Neuronal stem cell (in vitro differentiated cells): ENCODE results near the gene ARL4A.
"Not testable (repeated sequence)": the region's sequence is repeated elsewhere in the genome, so short reads cannot be mapped to it uniquely, and the experiment has no call there.

Experiments
- DNase-seq: peaks from one replicate; pipeline ENCODE4 v3.0.0-alpha.2; 2013; ENCODE audit warnings: low spot score
- H2AFZ ChIP-seq: one replicate; pipeline ENCODE4 v1.6.1; 2013; ENCODE audit warnings: mild to moderate bottlenecking, low read length, inconsistent platforms
- H2AK5ac ChIP-seq: 2 replicates; pipeline ENCODE4 v1.6.1; 2013; ENCODE audit warnings: low read depth, mild to moderate bottlenecking, inconsistent platforms, low read length, moderate library complexity, mixed read lengths
- H2BK120ac ChIP-seq: 2 replicates; pipeline ENCODE4 v1.6.1; 2013; ENCODE audit warnings: low read depth, mild to moderate bottlenecking, inconsistent platforms, low read length, moderate library complexity, mixed read lengths
- H2BK12ac ChIP-seq: one replicate; pipeline ENCODE4 v1.6.1; 2013; ENCODE audit warnings: low read length, inconsistent platforms
- H2BK15ac ChIP-seq: 2 replicates; pipeline ENCODE4 v1.6.1; 2013; ENCODE audit warnings: mild to moderate bottlenecking, low read length, inconsistent platforms, mixed read lengths
- H2BK5ac ChIP-seq: one replicate; pipeline ENCODE4 v1.6.1; 2013; ENCODE audit warnings: inconsistent platforms, mild to moderate bottlenecking, low read length, moderate library complexity
- H3K14ac ChIP-seq: one replicate; pipeline ENCODE4 v1.6.1; 2013; ENCODE audit warnings: low read length, inconsistent platforms
- H3K18ac ChIP-seq: 2 replicates; pipeline ENCODE4 v1.6.1; 2013; ENCODE audit warnings: low read length, inconsistent platforms
- H3K23ac ChIP-seq: 2 replicates; pipeline ENCODE4 v1.6.1; 2013; ENCODE audit warnings: low read depth, mild to moderate bottlenecking, mixed read lengths, low read length, inconsistent platforms; ENCODE audit not compliant: poor library complexity
- H3K27ac ChIP-seq: replicated peaks from 3 replicates; pipeline ENCODE4 v1.5.1; 2013; ENCODE audit warnings: low read length, inconsistent platforms
- H3K27me3 ChIP-seq, 3 experiments: 2 replicates each; pipeline ENCODE4 v1.6.1; 2013; ENCODE audit warnings: low read length in 3 of 3, mild to moderate bottlenecking in 2 of 3, inconsistent platforms in 1 of 3, low read depth in 1 of 3, mixed read lengths in 1 of 3, moderate library complexity in 1 of 3; ENCODE audit not compliant: control insufficient read depth in 3 of 3, insufficient read depth in 3 of 3
- H3K36me3 ChIP-seq, 2 donors: replicated peaks in 1 of 2; 2 replicates each; pipeline ENCODE4 v1.6.1; 2013; ENCODE audit warnings: low read length in 2 of 2; ENCODE audit not compliant: control insufficient read depth in 2 of 2, insufficient read depth in 2 of 2
- H3K4ac ChIP-seq: 2 replicates; pipeline ENCODE4 v1.6.1; 2013; ENCODE audit warnings: inconsistent platforms, mild to moderate bottlenecking, low read length, moderate library complexity
- H3K4me1 ChIP-seq, 2 donors: 1 replicate in 1 of 2; 2 replicates in 1 of 2; pipeline ENCODE4 v1.6.1; 2013; ENCODE audit warnings: low read length in 2 of 2, low read depth in 1 of 2; ENCODE audit not compliant: control insufficient read depth in 2 of 2, insufficient read depth in 1 of 2
- H3K4me2 ChIP-seq: one replicate; pipeline ENCODE4 v1.6.1; 2013; ENCODE audit warnings: mild to moderate bottlenecking, low read length, inconsistent platforms; ENCODE audit not compliant: insufficient read depth, poor library complexity, severe bottlenecking
- H3K4me3 ChIP-seq, 2 donors: 2 replicates each; pipeline ENCODE4 v1.5.1; 2013; ENCODE audit warnings: low read length in 2 of 2, mild to moderate bottlenecking in 2 of 2, inconsistent platforms in 1 of 2, moderate library complexity in 1 of 2
- H3K79me1 ChIP-seq: one replicate; pipeline ENCODE4 v1.6.1; 2013; ENCODE audit warnings: low read depth, mild to moderate bottlenecking, inconsistent platforms, low read length, moderate library complexity
- H3K9ac ChIP-seq: one replicate; pipeline ENCODE4 v1.6.1; 2013; ENCODE audit warnings: mild to moderate bottlenecking, low read depth, low read length, inconsistent platforms; ENCODE audit not compliant: poor library complexity
- H3K9me3 ChIP-seq, 2 donors: replicated peaks in 1 of 2; 2 replicates each; pipeline versions ENCODE3 to v1.6.1; 2013; ENCODE audit warnings: low read length in 2 of 2, mild to moderate bottlenecking in 2 of 2, inconsistent platforms in 1 of 2, low read depth in 1 of 2, mixed read lengths in 1 of 2, moderate library complexity in 1 of 2; ENCODE audit not compliant: control insufficient read depth in 2 of 2, insufficient read depth in 1 of 2
- H4K8ac ChIP-seq: one replicate; pipeline ENCODE4 v1.6.1; 2013; ENCODE audit warnings: low read depth, mild to moderate bottlenecking, inconsistent platforms, low read length, moderate library complexity
- H4K91ac ChIP-seq: one replicate; pipeline ENCODE4 v1.6.1; 2013; ENCODE audit warnings: low read length, low read depth, mild to moderate bottlenecking, inconsistent platforms; ENCODE audit not compliant: poor library complexity
- WGBS, 2 donors: extraction: QIAGEN DNeasy Blood & Tissue Kit; methylation state at CpG; one replicate each; pipeline ENCODE4 v1.1.7; 2013; ENCODE audit warnings: missing lambda C conversion rate in 2 of 2, mixed read lengths in 1 of 2; ENCODE audit not compliant: insufficient read length in 2 of 2, insufficient replicate concordance in 1 of 2; ENCODE audit errors: extremely low coverage in 2 of 2; 5-methylcytosine and 5-hydroxymethylcytosine counted together

Gene ARL4A

GRCh38 chr7:12685550-12685949 lies 1.9 kb upstream of the ARL4A start:
- Histone ChIP-seq H3K4ac (no peak overlapping the region), H2AK5ac (no peak overlapping the region), H3K4me2 (no peak overlapping the region), H3K36me3 (peaks cover 0 to 19% of the 10 kb centered on the region in 2 donors), H4K8ac (no peak overlapping the region), H3K79me1 (no peaks in the 10 kb centered on the region), H3K4me3 (no peak overlapping the region), H3K9ac (no peak overlapping the region), H2BK15ac (no peak overlapping the region), H4K91ac (no peak overlapping the region), H3K18ac (no peak overlapping the region), H3K23ac (no peak overlapping the region), H3K14ac (no peak overlapping the region), H2BK5ac (no peak overlapping the region), H3K9me3 (peaks cover 0 to 4% of the 10 kb centered on the region in 2 donors), H3K27me3 (no peaks in the 10 kb centered on the region), H3K4me1 (peaks cover 0 to 4% of the 10 kb centered on the region in 2 donors), H2BK120ac (no peak overlapping the region), H2BK12ac (no peak overlapping the region), H2AFZ (no peak overlapping the region), H3K27ac (no peak overlapping the region)
- DNase-seq: peak; percentile 30
- WGBS, 2 donors: no CpG with 5 or more reads among the region's 13 CpGs

GRCh38 chr7:12686234-12686890 lies 1.1 kb upstream of the ARL4A start:
- peak overlapping the region; percentile 72 for H4K91ac ChIP-seq
- no peak overlapping the region for H4K8ac ChIP-seq
- no peak overlapping the region for H2BK120ac ChIP-seq
- H2BK5ac ChIP-seq: peak overlapping the region; percentile 96
- H3K4me3 ChIP-seq: peak overlapping the region; percentile 61 to 99
- H3K18ac ChIP-seq: peak overlapping the region; percentile 100
- H2AFZ ChIP-seq: peak overlapping the region; percentile 96
- no peak overlapping the region for H3K4ac ChIP-seq
- peaks cover 0 to 4% of the 10 kb centered on the region in 2 donors for H3K4me1 ChIP-seq
- H3K23ac ChIP-seq: peak overlapping the region; percentile 91
- peak overlapping the region; percentile 94 for H3K9ac ChIP-seq
- peak; percentile 85 for DNase-seq
- H3K27me3 ChIP-seq: no peaks in the 10 kb centered on the region
- peak overlapping the region; percentile 85 for H2BK15ac ChIP-seq
- H2AK5ac ChIP-seq: no peak overlapping the region
- no CpG with 5 or more reads among the region's 54 CpGs for WGBS, 2 donors
- no peaks in the 10 kb centered on the region for H3K79me1 ChIP-seq
- H3K36me3 ChIP-seq: peaks cover 0 to 27% of the 10 kb centered on the region in 2 donors
- no peak overlapping the region for H2BK12ac ChIP-seq
- peak overlapping the region; percentile 80 for H3K4me2 ChIP-seq
- H3K27ac ChIP-seq: no peak overlapping the region
- H3K14ac ChIP-seq: no peak overlapping the region
- H3K9me3 ChIP-seq: peaks cover 0 to 4% of the 10 kb centered on the region in 2 donors

DNA sequence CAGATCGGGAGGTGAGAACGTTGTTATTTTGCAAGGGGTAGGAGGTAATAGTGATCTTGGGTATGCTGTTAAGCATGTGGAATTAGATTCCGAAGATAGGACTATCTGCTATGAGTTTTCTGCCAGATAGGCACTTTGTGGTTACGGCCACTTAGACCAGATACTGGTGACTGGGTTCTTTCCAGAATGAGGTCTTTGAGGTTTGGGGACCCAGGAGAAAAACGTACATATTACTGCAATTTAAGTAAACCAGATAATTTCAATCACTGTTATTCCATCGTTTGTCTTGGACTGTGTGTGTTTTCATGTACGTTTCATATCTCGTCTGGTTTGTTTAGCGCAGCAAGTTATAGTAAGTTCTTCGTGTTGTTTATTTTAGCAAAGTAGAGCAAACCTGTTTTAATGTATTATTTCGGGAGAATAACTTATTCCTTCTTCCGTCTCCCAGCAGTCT lies 312 bp downstream of the ARL4A start:
- no peak for DNase-seq
- H3K79me1 ChIP-seq: no peaks in the 10 kb centered on the region
- H3K27ac ChIP-seq: no peak overlapping the region
- H3K9ac ChIP-seq: no peak overlapping the region
- peaks cover 0 to 4% of the 10 kb centered on the region in 2 donors for H3K4me1 ChIP-seq
- peak overlapping the region; percentile 79 for H3K4me2 ChIP-seq
- H3K18ac ChIP-seq: no peak overlapping the region
- no peak overlapping the region for H4K8ac ChIP-seq
- peak overlapping the region; percentile 61 to 77 for H3K4me3 ChIP-seq
- H3K27me3 ChIP-seq: no peaks in the 10 kb centered on the region
- no peak overlapping the region for H2AK5ac ChIP-seq
- no peak overlapping the region for H2BK12ac ChIP-seq
- H3K36me3 ChIP-seq: peaks cover 0 to 41% of the 10 kb centered on the region in 2 donors
- H2BK120ac ChIP-seq: no peak overlapping the region
- WGBS, 2 donors: no CpG with 5 or more reads among the region's 12 CpGs
- no peak overlapping the region for H3K23ac ChIP-seq
- no peak overlapping the region for H4K91ac ChIP-seq
- no peak overlapping the region for H2BK5ac ChIP-seq
- H3K14ac ChIP-seq: no peak overlapping the region
- H2BK15ac ChIP-seq: no peak overlapping the region
- no peak overlapping the region for H3K4ac ChIP-seq
- H2AFZ ChIP-seq: no peak overlapping the region
- H3K9me3 ChIP-seq: peaks cover 0 to 7% of the 10 kb centered on the region in 2 donors

DNA sequence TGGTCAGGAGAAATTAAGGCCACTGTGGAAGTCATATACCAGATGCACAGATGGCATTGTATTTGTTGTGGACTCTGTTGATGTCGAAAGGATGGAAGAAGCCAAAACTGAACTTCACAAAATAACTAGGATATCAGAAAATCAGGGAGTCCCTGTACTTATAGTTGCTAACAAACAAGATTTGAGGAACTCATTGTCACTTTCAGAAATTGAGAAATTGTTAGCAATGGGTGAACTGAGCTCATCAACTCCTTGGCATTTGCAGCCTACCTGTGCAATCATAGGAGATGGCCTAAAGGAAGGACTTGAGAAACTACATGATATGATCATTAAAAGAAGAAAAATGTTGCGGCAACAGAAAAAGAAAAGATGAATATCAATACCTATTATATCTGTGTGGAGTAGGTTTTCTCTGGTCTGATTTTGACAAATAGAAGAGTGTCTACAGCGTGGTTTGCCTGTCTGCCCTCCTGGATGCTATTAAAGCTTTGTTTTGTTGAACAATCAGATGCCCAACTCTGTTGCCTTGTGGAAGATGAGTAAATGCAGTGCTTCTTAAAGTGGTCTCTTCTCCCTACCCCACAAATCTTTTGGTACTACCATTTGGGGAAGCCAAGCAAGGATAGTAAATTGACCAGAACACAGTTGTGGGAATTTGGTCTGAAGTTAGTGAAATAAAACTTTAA lies 1.2 kb downstream of the ARL4A start:
- Histone ChIP-seq H3K4me2 (peak overlapping the region; percentile 11), H3K36me3 (peaks cover 0 to 50% of the 10 kb centered on the region in 2 donors), H3K4me3 (peak overlapping the region in 1 of 2 donors; percentile 68)
- not testable (repeated sequence) for H2BK120ac ChIP-seq, H3K4ac ChIP-seq, H2AK5ac ChIP-seq, H2BK15ac ChIP-seq, H3K9me3 ChIP-seq, H3K27me3 ChIP-seq, H3K23ac ChIP-seq, H4K8ac ChIP-seq, H4K91ac ChIP-seq, DNase-seq, H3K18ac ChIP-seq, H2AFZ ChIP-seq, H3K14ac ChIP-seq, H2BK5ac ChIP-seq, H3K9ac ChIP-seq, H2BK12ac ChIP-seq, H3K79me1 ChIP-seq, H3K27ac ChIP-seq, H3K4me1 ChIP-seq
- no CpG with 5 or more reads among the region's 3 CpGs for WGBS, 2 donors
